ENCODE measurements around the gene TMEM161A. TPM values are rescaled to one million over a fixed set of nuclear protein-coding genes. Genes with fewer than 3 reads are reported as not detected.

TMEM161A gene
- total and polyA plus RNA-seq, 7 donors, result 3.0 to 28.0 (median 15.6) TPM

DNA sequence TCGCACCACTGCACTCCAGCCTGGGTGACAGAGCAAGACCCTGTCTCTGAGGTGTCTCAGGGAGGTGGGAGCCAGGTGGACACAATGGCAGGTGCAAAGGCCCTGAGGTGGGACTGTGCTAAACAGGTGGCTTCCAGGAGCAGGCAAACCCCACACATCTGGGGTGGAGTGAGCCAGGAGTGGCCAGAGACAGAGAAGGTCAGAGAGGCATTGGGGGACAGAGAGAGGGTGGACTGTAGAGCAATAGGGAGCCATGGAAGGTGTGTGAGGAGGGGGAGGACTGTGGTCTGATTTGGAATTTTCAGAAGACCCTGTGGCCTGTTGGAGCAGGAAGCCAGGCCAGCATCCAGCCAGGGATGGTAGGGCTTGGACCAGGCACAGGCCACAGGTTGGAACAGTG lies 27.1 kb upstream of the TMEM161A start:
- TF ChIP-seq EP300 (IDR thresholded peaks at IDR 0.05) (no peak), POLR2AphosphoS5 (IDR thresholded peaks at IDR 0.05) (no peak), POLR2A (IDR thresholded peaks at IDR 0.05) (no peak), CTCF (IDR thresholded peaks at IDR 0.05) (no peak)
- H3K27ac ChIP-seq, result no peak overlapping the region
- no peaks in the 10 kb centered on the region for H3K9me3 ChIP-seq
- intact Hi-C loops (cut with DNase I), result no loop called here
- peaks cover 0 to 9% (median 7%) of the 10 kb centered on the region in 4 donors for H3K4me1 ChIP-seq
- H3K36me3 ChIP-seq, result no peaks in the 10 kb centered on the region
- DNase-seq, result no peak
- H3K4me3 ChIP-seq, result no peak overlapping the region
- peaks cover 0 to 10% (median 5%) of the 10 kb centered on the region in 3 donors for H3K27me3 ChIP-seq
- 97% methylated on average over 1 of the region's 1 CpG for WGBS, 2 donors

GRCh38 chr19:19162495-19162894 lies 24.2 kb upstream of the TMEM161A start:
- DNase-seq, result no peak
- Histone ChIP-seq H3K4me1 (no peaks in the 10 kb centered on the region), H3K36me3 (no peaks in the 10 kb centered on the region), H3K4me3 (no peak overlapping the region), H3K27me3 (no peaks in the 10 kb centered on the region), H3K27ac (no peak overlapping the region), H3K9me3 (no peaks in the 10 kb centered on the region)
- intact Hi-C loops (cut with DNase I), result no loop called here
- WGBS, 2 donors, result 93% methylated on average over 7 of the region's 7 CpGs
- TF ChIP-seq POLR2A (IDR thresholded peaks at IDR 0.05) (no peak), CTCF (IDR thresholded peaks at IDR 0.05) (no peak), POLR2AphosphoS5 (IDR thresholded peaks at IDR 0.05) (no peak)

DNA sequence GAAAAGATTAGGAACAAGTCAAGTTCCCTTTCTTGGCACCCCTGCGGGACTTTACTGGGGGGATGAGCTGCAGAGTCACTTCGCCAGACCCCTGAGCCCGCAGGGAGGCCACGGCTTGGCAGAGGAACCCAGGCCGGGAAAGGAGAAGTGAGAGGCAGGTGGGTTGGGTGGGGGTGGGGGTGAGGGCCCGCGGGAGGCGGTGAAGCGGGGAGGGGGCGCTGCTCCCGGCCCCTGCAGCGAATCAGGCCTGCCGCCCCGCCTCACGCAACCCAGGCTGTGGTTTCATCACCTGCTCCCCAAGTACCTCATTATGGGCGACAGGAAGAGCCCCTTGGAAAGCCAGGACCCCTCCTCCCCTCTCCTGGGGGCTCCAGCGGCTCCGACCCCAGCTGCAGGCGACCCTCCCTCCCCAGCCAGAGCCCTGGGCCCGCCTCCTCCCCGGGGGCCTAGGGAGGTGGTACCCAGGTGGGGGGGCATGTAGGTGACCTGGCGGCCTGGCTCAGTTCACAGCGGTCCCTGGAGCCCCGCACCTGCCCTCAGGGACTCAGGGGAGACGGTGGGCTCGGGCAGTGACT lies 22.3 kb upstream of the TMEM161A start:
- no peaks in the 10 kb centered on the region for H3K9me3 ChIP-seq
- TF ChIP-seq CTCF (IDR thresholded peaks at IDR 0.05) (no peak), EP300 (IDR thresholded peaks at IDR 0.05) (no peak), POLR2A (IDR thresholded peaks at IDR 0.05) (no peak), POLR2AphosphoS5 (IDR thresholded peaks at IDR 0.05) (no peak)
- no peak overlapping the region for H3K4me3 ChIP-seq
- intact Hi-C loops (cut with DNase I), result no loop called here
- 50 to 86% methylated on average over 26 of the region's 26 CpGs for WGBS, 2 donors
- H3K27ac ChIP-seq, result no peak overlapping the region
- H3K4me1 ChIP-seq, result no peaks in the 10 kb centered on the region
- no peaks in the 10 kb centered on the region for H3K27me3 ChIP-seq
- no peak for DNase-seq
- H3K36me3 ChIP-seq, result peaks cover 0 to 11% (median 0%) of the 10 kb centered on the region in 4 donors

DNA sequence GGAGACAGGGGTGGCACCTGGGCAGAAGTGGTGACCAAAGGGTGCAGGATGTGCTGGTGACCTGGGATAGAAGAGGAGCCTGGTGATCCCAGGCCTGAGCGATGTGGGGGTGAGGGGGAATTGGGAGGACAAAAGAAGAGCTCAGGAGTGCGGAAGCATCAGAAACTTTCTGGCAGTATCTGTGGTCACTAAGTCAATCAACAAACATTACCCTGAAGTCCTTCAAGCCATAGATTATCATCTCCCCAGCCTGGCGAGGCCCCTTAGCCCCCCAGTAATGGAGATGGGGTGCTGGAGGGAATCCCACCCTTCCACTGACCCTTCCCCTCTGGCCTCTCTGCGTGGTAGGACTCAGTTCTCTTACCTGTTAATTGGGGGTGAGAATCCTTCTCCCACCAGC lies 21.3 kb upstream of the TMEM161A start:
- 90 to 96% methylated on average over 4 of the region's 4 CpGs for WGBS, 2 donors
- no peak overlapping the region for H3K27ac ChIP-seq
- no peaks in the 10 kb centered on the region for H3K27me3 ChIP-seq
- TF ChIP-seq POLR2AphosphoS5 (IDR thresholded peaks at IDR 0.05) (no peak), POLR2A (IDR thresholded peaks at IDR 0.05) (no peak), EP300 (IDR thresholded peaks at IDR 0.05) (no peak), CTCF (IDR thresholded peaks at IDR 0.05) (no peak)
- DNase-seq, result no peak
- peaks cover 0 to 11% (median 0%) of the 10 kb centered on the region in 4 donors for H3K36me3 ChIP-seq
- H3K4me3 ChIP-seq, result no peak overlapping the region
- H3K4me1 ChIP-seq, result no peaks in the 10 kb centered on the region
- intact Hi-C loops (cut with DNase I), result no loop called here
- H3K9me3 ChIP-seq, result no peaks in the 10 kb centered on the region

GRCh38 chr19:19157808-19158207 lies 19.5 kb upstream of the TMEM161A start:
- intact Hi-C loops (cut with DNase I), result no loop called here
- WGBS, 2 donors, result 79 to 84% methylated on average over 6 of the region's 6 CpGs
- TF ChIP-seq POLR2AphosphoS5 (IDR thresholded peaks at IDR 0.05) (no peak), EP300 (IDR thresholded peaks at IDR 0.05) (no peak), POLR2A (IDR thresholded peaks at IDR 0.05) (no peak), CTCF (IDR thresholded peaks at IDR 0.05) (no peak)

More at GRCh38 chr19:19157808-19158207, 19.5 kb upstream of the TMEM161A start:
- no peak overlapping the region for H3K27ac ChIP-seq
- H3K36me3 ChIP-seq, result peaks cover 0 to 11% (median 0%) of the 10 kb centered on the region in 4 donors
- H3K9me3 ChIP-seq, result no peaks in the 10 kb centered on the region
- no peaks in the 10 kb centered on the region for H3K27me3 ChIP-seq
- no peak for DNase-seq
- H3K4me3 ChIP-seq, result no peak overlapping the region
- no peaks in the 10 kb centered on the region for H3K4me1 ChIP-seq

Measured in sigmoid colon (tissue), 7 donors.